Measurements from ENCODE around the gene FCMR.

DNA sequence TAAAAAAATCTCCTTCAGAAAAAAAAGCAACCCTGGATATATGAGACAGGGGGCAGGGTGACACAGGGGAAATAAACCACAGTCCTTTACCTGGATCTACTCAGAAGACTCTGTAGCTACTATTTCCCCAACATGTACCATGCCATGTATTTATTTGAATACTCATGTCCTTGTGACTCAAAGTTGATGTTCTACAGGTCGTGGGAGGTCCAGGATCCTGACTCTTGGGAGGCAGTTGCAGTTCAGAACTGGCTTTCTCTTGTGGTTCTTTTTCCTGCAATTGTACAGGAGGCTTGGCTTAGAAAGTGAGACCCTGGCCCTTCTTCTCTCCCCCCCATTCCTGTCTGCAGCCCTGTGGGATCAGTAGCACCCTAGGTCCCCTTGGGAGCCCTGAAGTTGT, 30.3 kb downstream of the FCMR start:
- TF ChIP-seq, protein P1, sequence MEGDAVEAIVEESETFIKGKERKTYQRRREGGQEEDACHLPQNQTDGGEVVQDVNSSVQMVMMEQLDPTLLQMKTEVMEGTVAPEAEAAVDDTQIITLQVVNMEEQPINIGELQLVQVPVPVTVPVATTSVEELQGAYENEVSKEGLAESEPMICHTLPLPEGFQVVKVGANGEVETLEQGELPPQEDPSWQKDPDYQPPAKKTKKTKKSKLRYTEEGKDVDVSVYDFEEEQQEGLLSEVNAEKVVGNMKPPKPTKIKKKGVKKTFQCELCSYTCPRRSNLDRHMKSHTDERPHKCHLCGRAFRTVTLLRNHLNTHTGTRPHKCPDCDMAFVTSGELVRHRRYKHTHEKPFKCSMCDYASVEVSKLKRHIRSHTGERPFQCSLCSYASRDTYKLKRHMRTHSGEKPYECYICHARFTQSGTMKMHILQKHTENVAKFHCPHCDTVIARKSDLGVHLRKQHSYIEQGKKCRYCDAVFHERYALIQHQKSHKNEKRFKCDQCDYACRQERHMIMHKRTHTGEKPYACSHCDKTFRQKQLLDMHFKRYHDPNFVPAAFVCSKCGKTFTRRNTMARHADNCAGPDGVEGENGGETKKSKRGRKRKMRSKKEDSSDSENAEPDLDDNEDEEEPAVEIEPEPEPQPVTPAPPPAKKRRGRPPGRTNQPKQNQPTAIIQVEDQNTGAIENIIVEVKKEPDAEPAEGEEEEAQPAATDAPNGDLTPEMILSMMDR (IDR thresholded peaks at IDR 0.05): no peak
- TF ChIP-seq POLR2A (IDR thresholded peaks at IDR 0.05; ENCODE audit: low read depth) (no peak), EP300 (IDR thresholded peaks at IDR 0.05) (no peak), POLR2AphosphoS5 (IDR thresholded peaks at IDR 0.05) (no peak)
